SH-SY5Y (cell line): ENCODE results near the gene TBC1D9B.

Source experiments
- GATA2 ChIP-seq: IDR thresholded peaks from 2 replicates; pipeline ENCODE4 v1.6.1; 2011; ENCODE audit warnings: mild to moderate bottlenecking, low read depth, low read length
- GATA3 ChIP-seq: IDR thresholded peaks from 2 replicates; pipeline ENCODE4 v1.6.1; 2011; ENCODE audit warnings: low read depth, mild to moderate bottlenecking, low read length, moderate library complexity

- no peak for TF ChIP-seq GATA2
- no peak for TF ChIP-seq GATA3
Measured at GRCh38 chr5:179832039-179832745, 75.5 kb downstream of the TBC1D9B start.
